ENCODE data around the gene DTX3L.

DTX3L gene

GRCh38 chr3:122608916-122609315 lies 44.8 kb downstream of the DTX3L start:
- no peak for FAIRE-seq

- no peak for FAIRE-seq
These were observed 45.8 kb downstream of the DTX3L start for GRCh38 chr3:122609798-122610559.

GRCh38 chr3:122612696-122613095 lies 48.6 kb downstream of the DTX3L start:
- FAIRE-seq: no peak

- FAIRE-seq: no peak
These were observed 51.2 kb downstream of the DTX3L start for GRCh38 chr3:122615303-122615702.

GRCh38 chr3:122618614-122619013 lies 54.5 kb downstream of the DTX3L start:
- no peak for FAIRE-seq

- FAIRE-seq: no peak
These were observed 54.9 kb downstream of the DTX3L start for GRCh38 chr3:122619040-122619439.

GRCh38 chr3:122620399-122620798 lies 56.3 kb downstream of the DTX3L start:
- FAIRE-seq: no peak

GRCh38 chr3:122621112-122621511 lies 57.0 kb downstream of the DTX3L start:
- no peak for FAIRE-seq

GRCh38 chr3:122623031-122623829 lies 59.1 kb downstream of the DTX3L start:
- FAIRE-seq: no peak

Data from G401.6 (cell line).